H7 (cell line): ENCODE data around the gene RAPGEF2. TPM values are rescaled to one million over a fixed set of nuclear protein-coding genes. Genes with fewer than 3 reads are reported as not detected.
"Not testable (repeated sequence)": the region's sequence is repeated elsewhere in the genome, so short reads cannot be mapped to it uniquely, and the experiment has no call there.

Experiments
- DNase-seq: peaks from one replicate; pipeline ENCODE4 v3.0.0; 2012
- H3K27me3 ChIP-seq: 2 replicates; pipeline ENCODE4 v1.6.0; 2011; ENCODE audit warnings: mild to moderate bottlenecking, low read length; ENCODE audit not compliant: control insufficient read depth, insufficient read depth
- H3K36me3 ChIP-seq: replicated peaks from 2 replicates; pipeline ENCODE4 v1.5.1; 2011; ENCODE audit warnings: low read length; ENCODE audit not compliant: control insufficient read depth, insufficient read depth
- H3K4me3 ChIP-seq: 2 replicates; pipeline ENCODE4 v1.5.1; 2011; ENCODE audit warnings: low read depth, mild to moderate bottlenecking, control low read depth, low read length, moderate library complexity; ENCODE audit not compliant: insufficient read depth
- total RNA-seq: library from RNA; depleted of rRNA; stranded (reverse); fragments of >200 nt; shearing (Covaris generic); gene quantifications from 2 replicates; pipeline ENCODE4 v1.2.3, GENCODE V29; 2014

The RAPGEF2 gene
- total RNA-seq, 1 experiment from 2014 or later = 33.2 TPM

DNA sequence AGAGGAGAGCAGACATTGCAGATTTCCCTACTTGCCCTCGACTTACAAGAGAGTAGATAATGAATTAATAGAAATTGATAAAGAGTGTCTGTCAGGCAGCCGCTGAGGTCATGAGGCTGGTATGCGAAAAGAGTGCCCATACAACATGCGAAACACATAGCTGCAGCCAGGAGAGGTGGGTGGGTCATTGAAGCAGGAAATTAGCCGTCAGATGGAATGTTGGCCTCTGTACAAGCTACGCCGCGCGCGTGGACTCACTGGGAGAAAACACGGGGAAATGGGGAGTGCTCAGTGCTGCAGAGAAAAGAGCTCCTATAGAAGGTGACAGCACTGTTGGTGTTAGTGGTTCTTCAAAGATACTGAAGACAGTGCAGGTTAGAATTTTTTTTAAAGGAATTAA lies 125.1 kb downstream of the RAPGEF2 start:
- no peaks in the 10 kb centered on the region for H3K36me3 ChIP-seq
- DNase-seq = no peak
- H3K27me3 ChIP-seq = no peaks in the 10 kb centered on the region
- no peak overlapping the region for H3K4me3 ChIP-seq

DNA sequence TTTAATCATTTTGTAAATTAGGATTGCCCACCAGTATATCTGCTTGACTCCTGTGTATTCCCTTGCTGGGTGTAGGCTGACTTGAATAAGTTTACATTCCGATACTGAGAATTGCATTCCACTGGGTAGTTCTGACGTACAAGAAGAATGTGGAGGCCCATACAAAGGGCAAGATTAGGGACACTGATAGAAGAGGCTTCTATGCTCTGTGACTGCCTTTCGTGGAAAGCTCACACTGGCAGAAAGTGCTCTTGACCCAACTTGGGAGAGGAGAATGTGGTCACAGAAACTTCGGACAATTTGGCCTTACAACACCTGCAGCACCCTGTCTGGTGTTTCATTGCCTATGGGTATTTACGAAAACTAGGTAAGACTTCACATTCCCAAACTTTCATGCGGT lies 126.3 kb downstream of the RAPGEF2 start:
- no peak for DNase-seq
- H3K27me3 ChIP-seq = no peaks in the 10 kb centered on the region
- no peaks in the 10 kb centered on the region for H3K36me3 ChIP-seq
- no peak overlapping the region for H3K4me3 ChIP-seq

DNA sequence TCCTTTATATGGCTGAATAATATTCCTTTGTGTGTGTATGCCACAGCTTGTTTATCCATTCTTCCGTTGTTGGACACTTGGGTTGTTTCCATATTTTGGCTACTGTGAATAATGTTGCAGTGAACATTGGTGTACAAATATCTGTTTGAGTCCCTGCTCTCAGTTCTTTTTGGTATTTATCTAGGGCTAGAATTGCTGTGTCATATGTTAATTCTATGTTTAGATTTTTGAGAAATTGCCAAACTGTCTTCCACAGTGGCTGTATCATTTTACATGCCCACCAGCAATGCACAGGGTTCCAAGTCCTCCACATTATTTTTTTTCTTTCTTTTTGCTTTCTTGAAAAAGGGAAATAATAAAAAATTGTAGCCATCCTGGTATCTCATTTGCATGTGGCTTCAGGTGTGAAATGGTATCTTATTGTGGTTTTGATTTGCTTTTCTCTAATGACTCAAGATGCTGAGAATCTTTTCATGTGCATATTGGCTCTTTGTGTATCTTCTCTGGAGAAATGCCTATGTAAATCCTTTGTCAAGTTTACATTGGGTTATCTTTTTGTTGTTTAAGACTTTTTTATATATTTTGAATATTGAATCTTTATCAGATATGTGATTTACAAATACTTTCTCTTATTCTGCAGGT lies 129.7 kb downstream of the RAPGEF2 start:
- no peaks in the 10 kb centered on the region for H3K36me3 ChIP-seq
- no peak for DNase-seq
- H3K27me3 ChIP-seq = no peaks in the 10 kb centered on the region

DNA sequence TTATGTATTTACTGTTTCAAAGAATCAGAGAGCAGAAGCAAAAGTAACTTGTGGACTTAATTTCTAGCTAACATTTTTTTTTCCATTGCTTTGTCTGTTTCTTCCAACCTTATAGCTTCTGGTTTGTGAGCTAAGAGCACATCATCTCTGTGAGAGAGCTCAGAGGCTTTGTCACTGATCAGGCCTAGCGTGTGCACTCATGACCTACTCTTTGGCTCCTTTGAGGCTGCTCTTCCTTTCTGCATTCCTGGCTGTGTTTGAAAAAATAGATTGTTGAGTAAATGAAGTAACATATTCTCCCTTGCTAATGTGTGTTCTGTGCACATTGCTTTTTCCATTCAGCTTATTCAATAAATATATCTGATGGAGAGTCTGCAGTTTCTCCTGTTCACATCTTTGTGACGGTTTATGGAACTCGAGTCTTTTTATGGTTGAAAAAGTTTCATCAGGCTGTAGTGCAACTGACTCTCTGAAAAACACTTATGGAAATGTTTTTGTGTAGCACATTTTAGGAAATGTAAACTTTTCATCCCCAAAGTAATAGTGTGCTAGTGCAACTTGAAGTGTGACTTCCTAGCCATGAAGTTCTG lies 133.0 kb downstream of the RAPGEF2 start:
- no peak for DNase-seq
- H3K36me3 ChIP-seq = no peaks in the 10 kb centered on the region
- H3K27me3 ChIP-seq = no peaks in the 10 kb centered on the region
- H3K4me3 ChIP-seq = no peak overlapping the region

More for the DNA sequence above, 129.7 kb downstream of the RAPGEF2 start:
- H3K4me3 ChIP-seq = no peak overlapping the region

DNA sequence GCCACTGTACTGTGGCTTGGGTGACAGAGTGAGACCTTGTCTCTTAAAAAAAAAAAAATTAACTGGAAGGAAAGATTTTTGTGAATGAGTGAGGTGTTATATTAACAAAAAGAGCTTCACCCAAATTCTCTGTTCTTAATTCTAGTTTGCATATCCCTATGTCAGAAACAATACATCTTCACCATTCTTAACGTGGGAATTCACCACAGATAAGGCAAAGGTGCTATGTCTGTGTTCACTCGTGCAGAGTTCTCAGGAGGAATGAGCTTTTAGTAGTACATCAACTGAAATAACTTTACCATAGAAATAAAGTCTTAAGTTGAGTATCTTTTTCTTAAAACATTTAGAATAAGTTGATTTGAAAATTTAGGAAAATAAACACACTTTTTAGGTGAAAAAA lies 135.1 kb downstream of the RAPGEF2 start:
- no peaks in the 10 kb centered on the region for H3K36me3 ChIP-seq
- no peak for DNase-seq
- H3K27me3 ChIP-seq = no peaks in the 10 kb centered on the region
- H3K4me3 ChIP-seq = no peak overlapping the region

DNA sequence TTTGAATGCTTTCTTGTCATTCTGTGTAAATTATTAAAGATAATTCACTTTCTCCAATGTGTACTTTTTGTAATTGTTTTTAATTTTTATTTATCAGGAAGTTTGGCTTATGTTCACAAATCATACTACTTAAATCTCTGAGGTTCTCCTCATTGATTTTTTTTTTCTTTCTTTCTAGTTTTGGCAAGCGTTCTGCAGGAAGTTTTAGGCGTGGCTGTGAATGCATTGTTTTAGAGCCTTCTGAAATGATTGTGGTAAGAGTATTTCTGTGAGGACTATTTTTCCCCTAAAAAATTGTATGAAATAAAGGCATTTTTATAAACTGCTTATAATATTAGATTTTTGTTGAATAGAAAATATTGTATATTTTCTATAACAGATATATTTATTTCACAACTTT lies 135.8 kb downstream of the RAPGEF2 start:
- no peak overlapping the region for H3K4me3 ChIP-seq
- no peak for DNase-seq

DNA sequence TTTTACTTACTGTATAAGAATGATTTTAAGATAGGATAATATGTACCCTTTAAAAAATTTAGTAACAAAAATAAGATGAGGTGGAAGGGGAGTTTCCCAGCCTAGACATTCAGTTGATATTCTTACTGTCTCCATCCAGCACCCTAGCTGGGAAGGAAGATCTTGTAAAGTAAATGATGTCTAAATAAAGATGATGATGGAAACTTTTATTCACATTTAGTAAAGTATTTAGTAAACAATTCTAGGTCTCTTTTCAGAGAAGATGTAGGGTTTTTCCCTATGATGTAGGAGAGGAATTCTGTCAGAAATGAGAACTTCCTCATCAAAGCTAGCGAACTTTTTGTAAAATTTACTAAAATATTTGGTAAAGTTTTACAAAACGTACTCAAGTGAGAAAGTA lies 136.8 kb downstream of the RAPGEF2 start:
- H3K27me3 ChIP-seq = no peaks in the 10 kb centered on the region
- no peak overlapping the region for H3K4me3 ChIP-seq
- no peak for DNase-seq
- H3K36me3 ChIP-seq = no peaks in the 10 kb centered on the region

More for the DNA sequence above, 135.8 kb downstream of the RAPGEF2 start:
- H3K27me3 ChIP-seq = no peaks in the 10 kb centered on the region
- no peaks in the 10 kb centered on the region for H3K36me3 ChIP-seq

DNA sequence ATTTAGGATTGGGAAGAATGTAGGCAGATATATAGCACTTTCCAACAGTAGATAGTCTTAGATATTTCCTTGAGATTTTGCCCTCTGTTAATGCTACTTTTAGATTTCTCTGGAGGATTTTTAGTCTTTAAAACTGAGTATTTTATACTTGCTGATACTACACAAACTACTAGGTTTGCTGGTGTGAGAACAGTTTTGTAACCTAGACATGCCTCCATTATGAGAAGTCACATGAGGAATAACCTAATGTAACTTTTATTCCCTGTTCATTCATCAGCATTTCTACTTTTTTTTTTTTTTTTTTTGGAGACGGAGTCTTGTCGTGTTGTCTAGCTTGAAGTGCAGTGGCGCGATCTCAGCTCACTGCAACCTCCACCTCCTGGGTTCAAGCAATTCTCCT lies 137.2 kb downstream of the RAPGEF2 start:
- DNase-seq = no peak
- no peaks in the 10 kb centered on the region for H3K27me3 ChIP-seq
- H3K4me3 ChIP-seq = no peak overlapping the region
- H3K36me3 ChIP-seq = no peaks in the 10 kb centered on the region

DNA sequence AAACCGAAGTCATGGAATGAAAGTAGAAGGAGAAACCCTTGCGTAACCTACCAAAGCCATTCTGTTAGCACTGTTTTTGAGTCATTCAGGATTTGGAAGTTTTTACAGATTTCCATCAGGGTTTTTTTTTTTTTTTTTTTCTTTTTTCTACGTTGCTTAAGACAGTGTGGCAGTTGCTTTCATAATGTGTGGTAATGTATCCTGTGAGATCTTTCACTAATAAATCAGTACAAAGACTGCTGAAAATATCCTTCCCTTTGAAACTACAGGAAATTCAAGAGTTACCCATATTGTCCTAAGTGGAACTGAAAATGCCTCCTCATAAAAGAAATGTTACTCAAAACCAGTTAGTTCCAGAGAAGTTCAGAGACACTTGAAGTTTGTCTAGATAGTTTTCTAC lies 137.8 kb downstream of the RAPGEF2 start:
- H3K4me3 ChIP-seq = no peak overlapping the region
- H3K27me3 ChIP-seq = no peaks in the 10 kb centered on the region
- no peaks in the 10 kb centered on the region for H3K36me3 ChIP-seq
- no peak for DNase-seq

DNA sequence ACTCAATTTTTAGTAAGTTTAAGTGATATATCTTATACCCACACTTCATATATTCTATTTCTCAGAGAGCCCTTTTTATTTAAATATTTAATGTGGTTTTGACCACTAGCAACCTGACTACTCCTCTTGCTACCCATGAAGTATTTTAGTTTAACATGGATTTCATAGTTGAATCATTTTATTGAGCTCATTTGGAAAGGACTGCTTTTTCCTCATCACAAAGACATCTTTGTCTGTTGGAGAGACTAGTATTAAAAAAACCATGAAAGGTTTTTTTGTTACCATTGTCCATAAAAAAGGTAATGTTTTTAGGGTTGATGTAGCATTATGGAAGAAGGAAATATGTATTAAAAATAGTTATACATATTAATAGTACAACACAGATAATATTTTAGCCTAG lies 139.5 kb downstream of the RAPGEF2 start:
- Histone ChIP-seq H3K36me3 (no peaks in the 10 kb centered on the region), H3K27me3 (no peaks in the 10 kb centered on the region), H3K4me3 (no peak overlapping the region)
- no peak for DNase-seq

DNA sequence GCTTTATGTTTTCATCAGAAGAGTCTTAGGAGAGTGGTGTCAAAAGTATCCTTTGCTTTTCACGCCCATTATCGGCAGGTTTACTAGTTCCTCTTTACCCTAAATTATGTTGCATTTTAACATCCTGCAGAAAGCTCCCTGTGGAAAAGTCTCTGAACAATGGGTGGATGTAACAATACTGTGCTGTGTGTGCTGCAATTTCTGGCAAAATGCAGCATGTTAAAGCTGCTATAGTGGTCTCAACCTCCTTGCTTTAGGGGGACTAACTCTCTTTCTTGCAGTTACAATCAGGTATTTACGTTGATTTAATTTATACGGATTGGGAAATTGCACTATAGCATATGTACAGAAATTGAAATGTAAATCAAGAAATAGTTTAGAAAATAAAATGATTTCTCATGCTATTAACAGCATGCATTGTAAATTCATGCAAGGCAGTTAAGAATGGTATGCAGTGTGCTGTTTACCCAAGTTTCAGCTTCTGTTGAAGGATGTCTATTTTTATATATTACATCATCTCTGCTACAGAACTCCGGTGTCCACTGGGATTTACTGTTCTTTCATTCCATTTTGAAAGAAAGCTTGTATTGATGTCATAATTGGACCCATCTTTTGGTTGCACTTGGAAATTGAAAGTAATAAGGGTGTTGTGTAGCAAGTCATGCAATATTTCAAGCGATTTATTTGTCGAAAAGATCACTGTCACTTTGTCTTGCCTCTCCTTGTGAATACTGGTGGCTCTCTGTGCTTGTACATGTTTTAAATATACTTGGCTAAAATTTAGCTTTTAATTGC lies 145.7 kb downstream of the RAPGEF2 start:
- DNase-seq = no peak

DNA sequence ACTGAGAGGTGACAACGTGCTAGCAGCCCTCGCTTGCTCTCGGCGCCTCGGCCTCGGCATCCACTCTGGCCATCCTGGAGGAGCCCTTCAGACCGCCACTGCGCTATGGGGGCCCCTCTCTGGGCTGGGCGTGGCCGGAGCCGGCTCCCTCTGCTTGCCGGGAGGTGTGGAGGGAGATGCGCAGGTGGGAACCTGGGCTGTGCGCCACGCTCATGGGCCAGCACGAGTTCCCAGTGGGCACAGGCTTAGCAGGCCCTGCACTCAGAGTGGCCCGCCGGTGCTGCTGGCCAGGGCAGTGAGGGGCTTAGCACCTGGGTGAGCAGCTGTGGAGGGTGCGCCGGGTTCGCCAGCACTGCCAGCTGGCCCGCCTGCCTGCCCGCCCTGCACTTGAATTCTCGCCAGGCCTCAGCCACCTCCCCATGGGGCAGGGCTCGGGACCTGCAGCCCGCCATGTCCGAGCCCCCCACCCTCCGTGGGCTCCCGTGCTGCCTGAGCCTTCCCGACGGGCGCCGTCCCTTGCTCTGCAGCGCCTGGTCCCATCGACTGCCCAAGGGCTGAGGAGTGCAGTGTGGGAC lies 148.0 kb downstream of the RAPGEF2 start:
- DNase-seq = no peak
- no peak overlapping the region for H3K4me3 ChIP-seq
- no peaks in the 10 kb centered on the region for H3K27me3 ChIP-seq
- no peaks in the 10 kb centered on the region for H3K36me3 ChIP-seq

More for the DNA sequence above, 145.7 kb downstream of the RAPGEF2 start:
- no peaks in the 10 kb centered on the region for H3K36me3 ChIP-seq
- no peaks in the 10 kb centered on the region for H3K27me3 ChIP-seq
- no peak overlapping the region for H3K4me3 ChIP-seq

DNA sequence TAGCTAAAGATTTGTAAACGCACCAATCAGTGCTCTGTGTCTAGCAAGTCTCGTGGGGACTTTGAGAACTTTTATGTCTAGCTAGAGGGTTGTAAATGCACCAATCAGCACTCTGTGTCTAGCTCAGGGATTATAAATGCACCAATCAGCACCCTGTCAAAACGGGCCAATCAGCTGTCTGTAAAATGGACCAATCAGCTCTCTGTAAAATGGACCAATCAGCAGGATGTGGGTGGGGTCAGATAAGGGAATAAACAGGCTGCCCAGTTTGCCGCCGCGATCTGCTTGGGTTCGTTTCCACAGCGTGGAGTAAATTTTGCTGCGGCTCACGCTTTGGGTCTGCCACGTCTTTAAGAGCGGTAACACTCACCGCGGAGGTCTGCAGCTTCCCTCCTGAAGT lies 148.7 kb downstream of the RAPGEF2 start:
- not testable (repeated sequence) for H3K36me3 ChIP-seq, H3K4me3 ChIP-seq, DNase-seq, H3K27me3 ChIP-seq

DNA sequence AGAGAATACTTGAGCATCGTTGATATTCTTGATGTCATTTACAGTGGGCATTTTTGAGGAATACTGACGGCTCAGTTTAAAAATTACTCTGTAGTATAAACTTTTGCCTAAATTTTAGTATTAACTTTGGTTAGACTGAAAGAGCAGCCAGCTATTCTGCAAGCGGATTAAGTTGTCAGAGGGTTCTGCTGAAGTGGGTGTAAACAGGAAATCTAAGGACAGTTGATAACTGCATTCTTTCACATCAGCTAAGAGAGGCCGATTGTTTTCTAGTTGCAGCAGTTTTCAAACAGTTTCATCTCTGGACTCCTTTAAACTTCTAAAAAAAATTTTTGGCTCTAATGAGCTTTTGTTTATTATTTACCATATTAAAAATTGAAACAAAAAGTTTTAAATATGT lies 149.6 kb downstream of the RAPGEF2 start:
- no peak for DNase-seq
- H3K36me3 ChIP-seq = no peaks in the 10 kb centered on the region
- no peak overlapping the region for H3K4me3 ChIP-seq
- H3K27me3 ChIP-seq = no peaks in the 10 kb centered on the region

DNA sequence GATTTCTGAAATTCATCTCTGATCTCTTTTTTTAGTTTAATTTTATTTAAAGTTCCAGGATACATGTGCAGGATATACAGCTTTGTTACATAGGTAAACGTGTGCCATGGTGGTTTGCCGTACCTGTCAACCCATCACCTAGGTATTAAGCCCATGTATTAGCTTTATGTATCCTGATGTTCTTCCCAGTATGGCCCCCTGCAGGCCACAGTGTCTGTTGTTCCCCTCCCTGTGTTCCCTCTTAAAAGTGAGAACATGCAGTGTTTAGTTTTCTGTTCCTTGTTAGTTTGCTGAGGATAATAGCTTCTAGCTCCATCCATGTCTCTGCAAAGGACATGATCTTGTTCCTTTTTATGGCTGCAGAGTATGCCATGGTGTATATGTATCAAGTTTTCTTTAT lies 153.2 kb downstream of the RAPGEF2 start:
- H3K36me3 ChIP-seq = no peaks in the 10 kb centered on the region
- no peak overlapping the region for H3K4me3 ChIP-seq
- DNase-seq = no peak
- H3K27me3 ChIP-seq = no peaks in the 10 kb centered on the region
